Uterus (tissue), 4 donors: ENCODE results near the gene ATPAF1. TPM values are rescaled to one million over a fixed set of nuclear protein-coding genes. Genes with fewer than 3 reads are reported as not detected.

ENCODE experiments used
- DNase-seq, 2 donors: peaks; one replicate each; pipeline ENCODE4 v3.0.0-alpha.2; 2019 to 2020
- H3K27ac ChIP-seq, 2 donors: fragments of 200-600 bp; sonication (generic); 1 replicate in 1 of 2; 2 replicates in 1 of 2; pipeline ENCODE4 v1.5.1; 2016 to 2018
- H3K27me3 ChIP-seq, 2 donors: fragments of 200-600 bp; sonication (generic); one replicate each; pipeline ENCODE4 v1.5.1; 2018 to 2019; ENCODE audit warnings: control low read depth in 1 of 2
- H3K36me3 ChIP-seq, 2 donors: fragments of 200-600 bp; sonication (generic); one replicate each; pipeline ENCODE4 v1.5.1; 2019; ENCODE audit warnings: control low read depth in 1 of 2
- H3K4me1 ChIP-seq, 2 donors: fragments of 200-600 bp; sonication (generic); one replicate each; pipeline ENCODE4 v1.5.1; 2018 to 2019; ENCODE audit warnings: control low read depth in 1 of 2
- H3K4me3 ChIP-seq, 2 donors: fragments of 200-600 bp; sonication (generic); 1 replicate in 1 of 2; 2 replicates in 1 of 2; pipeline ENCODE4 v1.5.1; 2018 to 2019; ENCODE audit warnings: mild to moderate bottlenecking in 1 of 2
- H3K9me3 ChIP-seq, 2 donors: fragments of 200-600 bp; sonication (generic); one replicate each; pipeline ENCODE4 v1.5.1; 2019; ENCODE audit warnings: control low read depth in 1 of 2
- POLR2A ChIP-seq, 2 donors: fragments of 450-650 bp; IDR thresholded peaks; one replicate each; pipeline ENCODE4 v1.6.1; 2016; ENCODE audit warnings: antibody characterized with exemption in 2 of 2, mild to moderate bottlenecking in 1 of 2, moderate library complexity in 1 of 2
- intact Hi-C: fragments of 100-400 bp; cut with DNase I; formaldehyde crosslinking; loops from one replicate; pipeline ENCODE4 v1.15.1; 2023; ENCODE audit warnings: low total_unique reads
- total RNA-seq, 4 donors: library from RNA; depleted of rRNA in 3 of 4; stranded (reverse); fragments of >200 nt in 3 of 4; gene quantifications; one replicate each; pipeline versions ENCODE4 v1.1.0 to v1.2.4, GENCODE V29; 2014 to 2023
- TF ChIP-seq, protein P1 (sequence below), 4 experiments: fragments of 200-600 bp in 2 of 4; fragments of 450-650 bp in 2 of 4; sonication (generic) in 2 of 4; IDR thresholded peaks; one replicate each; pipeline ENCODE4 v1.5.1; 2016 to 2019; ENCODE audit warnings: antibody characterized with exemption in 4 of 4, mild to moderate bottlenecking in 2 of 4, moderate library complexity in 1 of 4
- donor health status: DM: yes; HTN: yes; CAD: no.

Gene ATPAF1
- total RNA-seq, 4 donors from 2014 or later = 8.2 to 59.7 (median 40.8) TPM

DNA sequence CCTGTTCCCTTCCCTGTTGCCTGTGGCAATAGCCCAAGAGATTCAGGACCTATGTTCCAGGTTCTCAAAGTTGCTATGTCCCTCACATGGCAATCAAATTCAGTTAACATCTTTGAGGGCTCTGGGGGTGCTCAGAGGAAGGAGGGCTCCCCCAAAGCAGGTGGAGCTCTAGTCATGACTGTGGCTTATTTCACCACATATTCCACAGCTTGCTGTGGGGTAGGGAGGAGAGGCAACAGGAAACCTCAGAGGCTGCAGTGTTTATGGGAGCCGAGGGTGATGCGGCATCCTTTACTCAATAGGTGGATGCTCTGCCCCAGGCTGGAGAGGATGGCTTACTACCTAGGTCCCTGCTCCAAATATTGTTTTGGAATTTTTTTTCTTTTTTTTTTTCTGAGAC lies 62.9 kb downstream of the ATPAF1 start:
- intact Hi-C loops = no loop called here
- H3K4me3 ChIP-seq = no peak overlapping the region
- no peaks in the 10 kb centered on the region for H3K36me3 ChIP-seq
- H3K4me1 ChIP-seq = peaks cover 0 to 10% of the 10 kb centered on the region in 2 donors
- H3K27ac ChIP-seq = no peak overlapping the region
- no peak for DNase-seq
- H3K9me3 ChIP-seq = no peaks in the 10 kb centered on the region
- H3K27me3 ChIP-seq = no peaks in the 10 kb centered on the region
- no peak for TF ChIP-seq POLR2A (IDR thresholded peaks at IDR 0.05)
- TF ChIP-seq, protein P1, sequence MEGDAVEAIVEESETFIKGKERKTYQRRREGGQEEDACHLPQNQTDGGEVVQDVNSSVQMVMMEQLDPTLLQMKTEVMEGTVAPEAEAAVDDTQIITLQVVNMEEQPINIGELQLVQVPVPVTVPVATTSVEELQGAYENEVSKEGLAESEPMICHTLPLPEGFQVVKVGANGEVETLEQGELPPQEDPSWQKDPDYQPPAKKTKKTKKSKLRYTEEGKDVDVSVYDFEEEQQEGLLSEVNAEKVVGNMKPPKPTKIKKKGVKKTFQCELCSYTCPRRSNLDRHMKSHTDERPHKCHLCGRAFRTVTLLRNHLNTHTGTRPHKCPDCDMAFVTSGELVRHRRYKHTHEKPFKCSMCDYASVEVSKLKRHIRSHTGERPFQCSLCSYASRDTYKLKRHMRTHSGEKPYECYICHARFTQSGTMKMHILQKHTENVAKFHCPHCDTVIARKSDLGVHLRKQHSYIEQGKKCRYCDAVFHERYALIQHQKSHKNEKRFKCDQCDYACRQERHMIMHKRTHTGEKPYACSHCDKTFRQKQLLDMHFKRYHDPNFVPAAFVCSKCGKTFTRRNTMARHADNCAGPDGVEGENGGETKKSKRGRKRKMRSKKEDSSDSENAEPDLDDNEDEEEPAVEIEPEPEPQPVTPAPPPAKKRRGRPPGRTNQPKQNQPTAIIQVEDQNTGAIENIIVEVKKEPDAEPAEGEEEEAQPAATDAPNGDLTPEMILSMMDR (IDR thresholded peaks at IDR 0.05) = no peak

DNA sequence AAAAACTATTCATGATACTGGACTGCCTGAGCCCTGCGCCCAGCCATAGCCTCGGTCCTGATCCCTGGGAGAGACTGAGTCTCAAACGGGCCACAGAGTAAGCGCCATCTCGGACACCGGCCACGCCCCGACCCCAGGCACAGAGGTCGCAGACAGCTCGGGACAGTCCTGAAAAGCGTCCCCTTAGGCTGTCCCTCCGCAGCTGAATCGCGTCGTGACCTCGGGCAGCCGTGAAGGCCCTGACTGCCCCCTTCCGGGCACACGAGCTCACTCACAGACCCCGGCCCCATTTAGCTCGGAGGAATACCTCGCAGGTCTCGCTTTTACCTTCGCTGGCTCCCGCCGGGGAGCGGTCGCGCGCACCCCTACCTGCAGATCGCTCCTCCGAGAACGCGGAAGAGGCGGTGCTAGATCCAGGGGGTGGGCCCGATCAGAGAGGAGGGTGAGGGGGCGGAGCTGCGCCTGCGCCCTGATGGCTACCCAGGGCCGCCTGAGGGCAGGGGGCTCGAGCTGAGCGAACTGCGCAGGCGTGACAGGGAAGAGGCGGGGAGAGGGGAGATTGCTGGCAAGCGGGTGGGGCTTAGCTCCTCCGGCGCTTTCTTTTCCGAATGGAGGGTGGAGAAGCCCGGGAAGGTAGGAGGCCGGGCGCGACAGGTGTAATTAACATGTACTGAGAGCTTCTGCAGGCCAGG lies 64.2 kb downstream of the ATPAF1 start, which contains the start of gene MKNK1:
Gene MKNK1, minus strand, starts transcription at position 411 of the 692 bp plus-strand sequence. CDS start 20,941 bp downstream, outside the sequence.
- Histone ChIP-seq H3K4me1 (peaks cover 0 to 10% of the 10 kb centered on the region in 2 donors), H3K27ac (peak within 1 kb of the TSS; percentile 62 to 84), H3K4me3 (peak within 1 kb of the TSS; percentile 56 to 72), H3K9me3 (no peaks in the 10 kb centered on the region), H3K36me3 (no peaks in the 10 kb centered on the region), H3K27me3 (no peaks in the 10 kb centered on the region)
- intact Hi-C loops = no loop called here
- TF ChIP-seq, protein P1 (IDR thresholded peaks at IDR 0.05) = peak in 3 of 4 experiments; percentile 4 to 32 (median 13)
- peak; percentile 89 to 92 for TF ChIP-seq POLR2A (IDR thresholded peaks at IDR 0.05)
- peak; percentile 96 to 98 for DNase-seq

DNA sequence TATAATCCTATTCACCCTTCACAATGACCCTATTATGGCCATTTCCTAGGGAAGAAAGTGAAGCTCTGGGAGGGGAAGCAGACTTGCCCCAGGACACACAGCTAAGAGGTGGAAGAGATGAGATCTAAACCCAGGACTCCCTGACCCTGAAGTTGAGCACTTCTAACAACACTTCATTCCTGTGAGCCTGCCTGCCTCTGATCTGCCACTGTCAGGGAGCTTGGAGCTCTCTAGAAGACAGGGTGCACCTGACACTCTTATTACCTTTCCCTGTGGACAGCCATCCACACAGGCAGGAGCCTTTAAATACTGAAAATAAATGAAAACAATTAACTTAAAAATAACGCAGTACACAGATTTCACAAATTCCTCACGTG lies 64.7 kb downstream of the ATPAF1 start:
- H3K4me1 ChIP-seq = peaks cover 0 to 10% of the 10 kb centered on the region in 2 donors
- DNase-seq = no peak
- peak overlapping the region; percentile 56 to 72 for H3K4me3 ChIP-seq
- intact Hi-C loops = no loop called here
- H3K27ac ChIP-seq = peak overlapping the region; percentile 62 to 84
- no peaks in the 10 kb centered on the region for H3K27me3 ChIP-seq
- H3K36me3 ChIP-seq = no peaks in the 10 kb centered on the region
- H3K9me3 ChIP-seq = no peaks in the 10 kb centered on the region
- TF ChIP-seq POLR2A (IDR thresholded peaks at IDR 0.05) = no peak
- TF ChIP-seq, protein P1 (IDR thresholded peaks at IDR 0.05) = no peak

DNA sequence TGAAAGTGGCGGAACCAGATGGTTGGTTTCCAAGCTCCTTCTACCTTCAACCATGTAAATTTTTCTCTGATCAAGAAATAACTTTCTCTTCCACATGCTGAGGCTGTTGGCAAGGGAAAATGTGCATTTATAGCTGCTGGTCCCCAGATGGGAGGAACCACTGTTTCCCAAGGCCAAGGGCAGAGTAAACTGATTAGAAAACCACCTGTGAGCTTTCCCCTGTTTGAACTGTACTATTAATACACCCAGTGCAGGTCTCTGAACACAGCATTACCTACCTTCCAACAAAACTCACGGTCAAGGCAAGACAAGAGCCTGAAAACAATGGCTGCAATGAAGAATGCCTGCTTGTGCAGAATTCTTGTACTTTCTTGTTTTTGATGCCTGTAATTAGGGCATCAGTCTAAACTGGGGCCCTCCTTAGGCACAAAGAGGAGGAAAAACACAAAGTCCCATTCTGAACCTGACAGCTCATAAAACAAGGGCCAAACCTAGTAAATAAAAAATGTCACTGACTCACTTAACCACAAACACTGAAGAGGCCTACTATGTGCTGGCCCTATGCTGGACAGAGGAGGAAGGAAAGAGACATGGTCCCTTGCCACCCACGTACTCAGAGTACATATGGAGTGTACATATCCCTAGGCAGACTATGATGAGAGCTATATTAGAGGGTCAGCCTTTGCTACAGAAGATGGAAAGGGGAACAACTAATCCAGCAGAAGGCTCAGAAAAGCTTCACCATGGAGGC lies 66.7 kb downstream of the ATPAF1 start:
- no peaks in the 10 kb centered on the region for H3K27me3 ChIP-seq
- no peaks in the 10 kb centered on the region for H3K9me3 ChIP-seq
- no peak overlapping the region for H3K4me3 ChIP-seq
- no peak for DNase-seq
- intact Hi-C loops = no loop called here
- H3K27ac ChIP-seq = no peak overlapping the region
- TF ChIP-seq, protein P1 (IDR thresholded peaks at IDR 0.05) = no peak
- TF ChIP-seq POLR2A (IDR thresholded peaks at IDR 0.05) = no peak
- peaks cover 0 to 10% of the 10 kb centered on the region in 2 donors for H3K4me1 ChIP-seq
- no peaks in the 10 kb centered on the region for H3K36me3 ChIP-seq
